ENCODE data around the gene CEACAM19.

CEACAM19 gene

GRCh38 chr19:44731081-44731480 is 59.8 kb downstream of the CEACAM19 start:
- no peaks in the 10 kb centered on the region for H3K9me3 ChIP-seq (ENCODE audit: insufficient read depth, low read depth, low read length)
- H3K4me1 ChIP-seq (ENCODE audit: insufficient read depth, low read length): no peaks in the 10 kb centered on the region
- H3K36me3 ChIP-seq (ENCODE audit: insufficient read depth, low read length): no peaks in the 10 kb centered on the region
- H3K27ac ChIP-seq (ENCODE audit: low read depth, low read length): no peak overlapping the region
- no peaks in the 10 kb centered on the region for H3K27me3 ChIP-seq (ENCODE audit: insufficient read depth, low read length)
- no peak overlapping the region for H3K9ac ChIP-seq (ENCODE audit: low read depth, low read length)
- H3K4me3 ChIP-seq (ENCODE audit: low read length): no peak overlapping the region
- WGBS: 90% methylated on average over 4 of the region's 5 CpGs

- H3K27ac ChIP-seq (ENCODE audit: low read depth, low read length): no peak overlapping the region
- H3K4me3 ChIP-seq (ENCODE audit: low read length): no peak overlapping the region
- H3K27me3 ChIP-seq (ENCODE audit: insufficient read depth, low read length): no peaks in the 10 kb centered on the region
- H3K4me1 ChIP-seq (ENCODE audit: insufficient read depth, low read length): no peaks in the 10 kb centered on the region
- WGBS: 79% methylated on average over 5 of the region's 5 CpGs
- H3K9me3 ChIP-seq (ENCODE audit: insufficient read depth, low read depth, low read length): no peaks in the 10 kb centered on the region
- H3K36me3 ChIP-seq (ENCODE audit: insufficient read depth, low read length): no peaks in the 10 kb centered on the region
- no peak overlapping the region for H3K9ac ChIP-seq (ENCODE audit: low read depth, low read length)
These were observed 60.3 kb downstream of the CEACAM19 start for GRCh38 chr19:44731622-44732021.

GRCh38 chr19:44732235-44733014 is 61.1 kb downstream of the CEACAM19 start:
- Histone ChIP-seq H3K9ac (ENCODE audit: low read depth, low read length) (no peak overlapping the region), H3K27ac (ENCODE audit: low read depth, low read length) (no peak overlapping the region), H3K36me3 (ENCODE audit: insufficient read depth, low read length) (no peaks in the 10 kb centered on the region), H3K4me1 (ENCODE audit: insufficient read depth, low read length) (no peaks in the 10 kb centered on the region), H3K4me3 (ENCODE audit: low read length) (no peak overlapping the region), H3K9me3 (ENCODE audit: insufficient read depth, low read depth, low read length) (no peaks in the 10 kb centered on the region), H3K27me3 (ENCODE audit: insufficient read depth, low read length) (no peaks in the 10 kb centered on the region)
- whole genome bisulfite sequencing: 82% methylated on average over 11 of the region's 11 CpGs
